ENCODE measurements around the gene CPED1.
"Not testable (repeated sequence)": the region's sequence is repeated elsewhere in the genome, so short reads cannot be mapped to it uniquely, and the experiment has no call there.

CPED1 gene

DNA sequence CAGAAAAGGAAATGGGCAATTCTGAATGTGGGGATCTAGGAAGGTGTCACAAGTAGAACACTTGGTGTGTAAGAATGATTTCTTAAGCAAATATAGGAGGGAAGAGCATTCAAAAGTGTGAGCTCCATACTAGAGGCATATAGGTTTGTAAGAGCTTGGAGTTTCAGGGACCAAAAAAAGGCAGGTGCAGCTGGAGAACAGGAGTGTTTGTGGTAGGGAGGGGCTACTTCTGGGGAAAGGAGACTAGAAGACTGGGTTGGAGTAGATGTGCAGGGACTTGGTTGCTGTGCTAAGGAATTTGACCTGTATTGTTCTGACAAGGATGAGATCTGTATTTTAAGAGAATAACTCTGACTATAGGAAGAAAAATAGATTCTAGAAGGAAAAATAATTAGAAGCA lies 46.4 kb downstream of the CPED1 start:
- no peak overlapping the region for H3K4me3 ChIP-seq (replicated peaks; ENCODE audit: low read depth, low read length)
- TF ChIP-seq, protein P1, sequence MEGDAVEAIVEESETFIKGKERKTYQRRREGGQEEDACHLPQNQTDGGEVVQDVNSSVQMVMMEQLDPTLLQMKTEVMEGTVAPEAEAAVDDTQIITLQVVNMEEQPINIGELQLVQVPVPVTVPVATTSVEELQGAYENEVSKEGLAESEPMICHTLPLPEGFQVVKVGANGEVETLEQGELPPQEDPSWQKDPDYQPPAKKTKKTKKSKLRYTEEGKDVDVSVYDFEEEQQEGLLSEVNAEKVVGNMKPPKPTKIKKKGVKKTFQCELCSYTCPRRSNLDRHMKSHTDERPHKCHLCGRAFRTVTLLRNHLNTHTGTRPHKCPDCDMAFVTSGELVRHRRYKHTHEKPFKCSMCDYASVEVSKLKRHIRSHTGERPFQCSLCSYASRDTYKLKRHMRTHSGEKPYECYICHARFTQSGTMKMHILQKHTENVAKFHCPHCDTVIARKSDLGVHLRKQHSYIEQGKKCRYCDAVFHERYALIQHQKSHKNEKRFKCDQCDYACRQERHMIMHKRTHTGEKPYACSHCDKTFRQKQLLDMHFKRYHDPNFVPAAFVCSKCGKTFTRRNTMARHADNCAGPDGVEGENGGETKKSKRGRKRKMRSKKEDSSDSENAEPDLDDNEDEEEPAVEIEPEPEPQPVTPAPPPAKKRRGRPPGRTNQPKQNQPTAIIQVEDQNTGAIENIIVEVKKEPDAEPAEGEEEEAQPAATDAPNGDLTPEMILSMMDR (IDR thresholded peaks at IDR 0.05; ENCODE audit: low read length, missing control alignments), result no peak
- DNase-seq (ENCODE audit: low read depth), result no peak

DNA sequence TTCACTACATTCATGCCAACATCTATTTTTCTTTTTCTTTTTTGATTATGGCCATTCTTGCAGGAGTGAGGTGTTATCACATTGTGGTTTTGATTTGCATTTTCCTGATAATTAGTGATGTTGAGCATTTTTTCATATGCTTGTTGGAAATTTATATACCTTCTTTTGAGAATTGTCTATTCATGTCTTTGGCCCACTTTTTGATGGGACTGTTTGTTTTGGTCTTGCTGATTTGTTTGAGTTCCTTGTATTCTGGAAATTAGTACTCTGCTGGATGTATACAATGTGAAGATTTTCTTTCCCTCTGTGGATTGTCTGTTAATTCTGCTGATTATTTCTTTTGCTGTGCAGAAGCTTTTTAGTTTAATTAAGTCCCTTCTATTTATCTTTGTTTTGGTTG lies 48.3 kb downstream of the CPED1 start:
- not testable (repeated sequence) for DNase-seq (ENCODE audit: low read depth); H3K4me3 ChIP-seq (replicated peaks; ENCODE audit: low read depth, low read length)

DNA sequence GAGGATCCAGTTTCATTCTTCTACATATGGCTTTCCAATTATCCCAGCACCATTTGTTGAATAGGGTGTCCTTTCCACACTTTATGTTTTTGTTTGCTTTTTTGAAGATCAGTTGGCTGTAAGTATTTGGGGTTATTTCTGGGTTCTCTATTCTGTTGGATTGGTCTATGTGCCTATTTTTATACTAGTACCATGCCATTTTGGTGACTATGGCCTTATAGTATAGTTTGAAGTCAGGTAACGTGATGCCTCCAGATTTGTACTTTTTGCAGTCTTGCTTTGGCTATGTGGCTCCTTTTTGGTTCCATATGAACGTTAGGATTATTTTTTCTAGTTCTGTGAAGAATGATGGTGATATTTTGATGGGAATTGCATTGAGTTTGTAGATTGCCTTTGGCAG lies 48.8 kb downstream of the CPED1 start:
- not testable (repeated sequence) for DNase-seq (ENCODE audit: low read depth)

DNA sequence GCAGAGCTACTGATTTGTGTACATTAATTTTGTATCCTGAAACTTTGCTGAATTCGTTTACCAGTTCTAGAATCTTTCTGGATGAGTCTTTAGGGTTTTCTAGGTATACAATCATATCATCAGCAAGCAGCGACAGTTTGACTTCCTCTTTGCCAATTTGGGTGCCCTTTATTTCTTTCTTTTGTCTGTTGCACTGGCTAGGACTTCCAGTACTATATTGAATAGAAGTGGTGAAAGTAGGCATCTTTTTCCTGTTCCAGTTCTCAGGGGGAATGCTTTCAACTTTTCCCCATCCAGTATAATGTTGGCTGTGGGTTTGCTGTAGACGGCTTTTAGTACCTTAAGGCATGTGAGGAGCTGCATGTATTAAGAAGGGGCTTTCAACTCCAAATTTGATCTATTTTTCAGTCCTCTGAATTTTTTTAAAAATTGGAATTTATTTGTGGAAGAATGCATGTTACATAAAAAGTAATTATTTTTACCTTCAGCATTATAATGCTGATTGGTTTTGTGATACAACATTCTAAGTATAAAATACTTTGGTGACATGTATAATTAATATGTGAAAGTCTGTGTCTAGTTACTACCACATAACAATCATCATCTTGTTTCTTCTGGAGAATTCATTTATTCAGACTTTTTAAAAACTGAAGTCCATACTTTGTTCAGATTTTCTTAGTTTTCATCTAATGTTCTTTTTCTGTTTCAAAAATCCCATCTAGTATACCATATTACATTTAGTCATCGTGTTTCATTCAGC lies 49.6 kb downstream of the CPED1 start:
- TF ChIP-seq, protein P1 (IDR thresholded peaks at IDR 0.05; ENCODE audit: low read length, missing control alignments), result no peak
- H3K4me3 ChIP-seq (replicated peaks; ENCODE audit: low read depth, low read length), result no peak overlapping the region
- DNase-seq (ENCODE audit: low read depth), result no peak

More for the DNA sequence above, 48.8 kb downstream of the CPED1 start:
- not testable (repeated sequence) for H3K4me3 ChIP-seq (replicated peaks; ENCODE audit: low read depth, low read length)

DNA sequence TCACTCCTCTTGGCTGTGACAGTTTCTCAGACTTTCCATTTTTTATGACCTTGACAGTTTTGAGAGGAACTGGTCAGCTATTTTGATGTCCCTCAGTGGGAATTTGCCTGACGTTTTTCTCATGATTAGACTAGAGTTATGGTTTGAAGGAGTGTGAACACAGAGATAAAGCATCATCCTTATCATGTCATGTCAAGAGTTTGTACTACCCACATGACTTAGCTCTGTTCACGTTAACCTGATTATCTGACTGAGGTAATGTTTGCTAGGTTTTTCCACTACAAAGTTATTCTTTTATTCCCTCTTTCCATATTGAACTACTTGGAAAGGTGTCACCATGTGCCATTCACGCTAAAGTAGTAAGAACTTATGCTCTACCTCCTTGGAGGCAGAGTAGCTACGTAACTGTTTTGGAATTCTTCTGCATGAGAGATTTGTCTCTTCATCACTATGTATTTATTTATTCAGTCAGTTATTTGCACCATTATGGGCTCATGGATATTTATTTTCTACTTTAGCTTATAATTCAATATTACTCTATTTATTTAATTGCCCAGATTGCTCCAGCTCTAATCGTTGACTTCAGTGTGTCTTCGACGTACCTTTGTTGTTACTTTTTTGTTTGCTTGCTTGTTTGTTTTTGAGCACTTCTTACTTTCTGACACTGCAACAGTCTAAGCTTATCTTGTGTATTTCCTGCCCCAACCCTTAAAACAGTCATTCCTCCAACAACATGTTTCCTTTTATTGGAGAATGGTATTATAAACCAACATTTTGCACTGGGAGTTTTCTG lies 50.4 kb downstream of the CPED1 start:
- no peak overlapping the region for H3K4me3 ChIP-seq (replicated peaks; ENCODE audit: low read depth, low read length)
- no peak for DNase-seq (ENCODE audit: low read depth)
- TF ChIP-seq, protein P1 (IDR thresholded peaks at IDR 0.05; ENCODE audit: low read length, missing control alignments), result no peak

DNA sequence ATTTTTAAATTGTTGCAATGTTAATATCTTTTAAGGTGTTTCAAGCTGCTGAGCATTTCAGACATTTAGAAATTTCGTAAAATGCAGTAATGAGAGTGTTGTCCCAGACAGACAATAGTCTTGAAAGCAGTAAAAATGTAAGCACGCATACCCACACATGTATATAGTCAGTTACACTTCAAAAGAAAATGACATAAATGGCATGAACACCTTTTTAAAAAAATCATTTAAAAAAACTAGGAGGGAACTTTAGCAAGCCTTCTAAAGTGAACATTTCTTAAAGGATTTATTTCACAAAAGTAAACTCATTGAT lies 51.0 kb downstream of the CPED1 start:
- DNase-seq (ENCODE audit: low read depth), result no peak
- no peak overlapping the region for H3K4me3 ChIP-seq (replicated peaks; ENCODE audit: low read depth, low read length)
- TF ChIP-seq, protein P1 (IDR thresholded peaks at IDR 0.05; ENCODE audit: low read length, missing control alignments), result no peak

DNA sequence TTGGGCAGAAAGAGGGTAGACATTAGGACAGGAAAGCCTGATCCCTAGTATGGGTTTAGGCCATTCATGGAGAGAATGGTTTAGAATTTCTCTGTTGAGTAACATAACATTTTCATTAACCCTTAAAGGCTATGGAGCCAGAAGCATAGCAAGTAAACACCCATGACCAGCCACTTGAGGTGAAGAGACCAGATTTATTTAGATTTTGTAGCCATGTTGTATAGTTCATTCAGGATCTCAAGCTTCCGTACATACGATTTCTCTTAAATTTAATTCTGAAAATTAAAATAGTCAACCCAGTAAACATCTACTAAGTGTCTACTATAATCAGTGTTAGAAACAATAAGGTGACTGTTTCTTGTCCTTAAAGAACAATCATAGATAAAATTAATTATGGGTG lies 51.5 kb downstream of the CPED1 start:
- no peak for DNase-seq (ENCODE audit: low read depth)
- TF ChIP-seq, protein P1 (IDR thresholded peaks at IDR 0.05; ENCODE audit: low read length, missing control alignments), result no peak
- no peak overlapping the region for H3K4me3 ChIP-seq (replicated peaks; ENCODE audit: low read depth, low read length)

All from fibroblast of pulmonary artery (primary cell).